ENCODE results near the gene ZIC5.

The ZIC5 gene

GRCh38 chr13:99991013-99991827, 19.7 kb upstream of the ZIC5 start:
- no peak for DNase-seq
- no peak overlapping the region for H3K27ac Mint-ChIP-seq
- no peaks in the 10 kb centered on the region for H3K36me3 Mint-ChIP-seq (ENCODE audit: low read depth)
- H3K27me3 Mint-ChIP-seq = peaks cover 99% of the 10 kb centered on the region
- H3K4me1 Mint-ChIP-seq (ENCODE audit: low read depth) = peaks cover 25% of the 10 kb centered on the region
- no peak overlapping the region for H3K4me3 Mint-ChIP-seq
- peaks cover 3% of the 10 kb centered on the region for H3K9me3 Mint-ChIP-seq

DNA sequence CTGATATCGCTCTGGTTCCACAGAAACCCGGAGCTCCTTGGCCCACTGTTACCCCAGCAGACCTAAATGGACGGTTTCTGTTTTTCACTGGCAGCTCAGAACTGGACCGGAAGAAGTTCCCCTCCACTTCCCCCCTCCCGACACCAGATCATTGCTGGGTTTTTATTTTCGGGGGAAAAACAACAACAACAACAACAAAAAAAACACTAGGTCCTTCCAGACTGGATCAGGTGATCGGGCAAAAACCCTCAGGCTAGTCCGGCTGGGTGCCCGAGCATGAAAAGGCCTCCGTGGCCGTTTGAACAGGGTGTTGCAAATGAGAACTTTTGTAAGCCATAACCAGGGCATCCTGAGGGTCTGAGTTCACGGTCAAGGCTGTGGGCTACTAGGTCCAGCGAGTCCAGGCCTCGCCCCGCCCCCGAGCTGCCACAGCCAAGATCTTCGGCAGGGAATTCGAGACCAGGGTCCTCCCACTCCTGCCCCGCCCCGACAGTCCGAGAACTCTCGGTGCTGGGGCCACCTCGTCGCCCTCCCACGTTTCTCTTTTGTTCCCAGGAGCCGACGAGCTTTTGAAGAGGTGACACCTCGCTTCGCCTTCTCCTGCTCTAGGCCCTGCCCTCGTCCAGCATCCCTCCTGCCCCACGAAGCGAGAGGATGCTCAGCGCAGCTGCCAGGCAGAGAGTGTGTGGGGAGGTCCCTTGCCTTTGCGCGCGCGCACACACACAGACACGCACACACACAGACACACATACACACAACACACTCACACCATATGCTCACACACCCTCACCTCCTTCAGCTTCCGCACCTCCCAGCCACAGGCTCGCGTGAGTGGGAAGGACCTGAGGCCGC, 18.8 kb upstream of the ZIC5 start:
- peak; percentile 45 for DNase-seq

DNA sequence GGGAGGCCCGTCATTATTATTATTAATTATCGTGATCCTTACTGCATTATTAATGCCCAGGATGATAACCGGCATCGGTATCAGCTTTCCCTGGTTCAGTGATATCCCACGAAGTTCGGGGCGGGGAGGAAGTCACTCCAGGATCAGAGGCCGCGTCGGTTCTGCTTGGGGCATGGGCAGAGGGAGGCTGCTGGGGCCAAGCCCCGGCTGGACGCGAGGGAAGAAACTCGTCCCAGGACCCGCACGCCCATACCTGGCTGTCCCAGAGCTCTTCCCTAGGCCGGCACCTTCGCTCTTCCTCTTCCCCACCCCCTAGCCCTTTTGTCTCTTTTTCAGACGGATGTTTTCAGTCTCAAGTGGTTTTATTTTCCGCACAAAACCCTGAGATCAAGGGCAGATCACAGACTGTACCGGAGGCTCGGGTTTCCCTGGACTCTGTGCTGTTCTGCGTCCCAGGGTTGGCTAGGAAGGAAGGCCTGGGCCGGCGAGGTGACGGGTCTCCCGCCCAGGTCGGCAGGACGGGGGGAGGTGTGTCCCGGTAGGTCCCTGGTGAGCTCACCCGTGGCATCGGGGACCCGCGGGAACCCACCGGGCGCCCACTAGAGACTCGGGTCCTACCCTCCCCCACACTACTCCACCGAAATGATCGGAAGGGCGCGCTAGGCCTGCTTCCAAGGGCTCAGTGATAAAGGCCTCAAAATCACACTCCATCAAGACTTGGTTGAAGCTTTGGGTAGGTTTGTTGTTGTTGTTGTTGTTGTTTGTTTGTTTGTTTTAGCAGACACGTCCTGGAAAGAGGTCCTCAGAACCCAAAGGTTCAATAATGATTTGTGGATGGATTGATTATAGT, 17.9 kb upstream of the ZIC5 start:
- H3K4me1 Mint-ChIP-seq (ENCODE audit: low read depth) = peaks cover 27% of the 10 kb centered on the region
- H3K27ac Mint-ChIP-seq = peak overlapping the region; percentile 41
- DNase-seq = no peak
- no peaks in the 10 kb centered on the region for H3K36me3 Mint-ChIP-seq (ENCODE audit: low read depth)
- H3K4me3 Mint-ChIP-seq = peak overlapping the region; percentile 3
- peaks cover 94% of the 10 kb centered on the region for H3K27me3 Mint-ChIP-seq
- H3K9me3 Mint-ChIP-seq = no peaks in the 10 kb centered on the region

More for the DNA sequence above, 18.8 kb upstream of the ZIC5 start:
- H3K36me3 Mint-ChIP-seq (ENCODE audit: low read depth) = no peaks in the 10 kb centered on the region
- H3K4me1 Mint-ChIP-seq (ENCODE audit: low read depth) = peaks cover 24% of the 10 kb centered on the region
- peak overlapping the region; percentile 22 for H3K27ac Mint-ChIP-seq
- peak overlapping the region; percentile 3 for H3K4me3 Mint-ChIP-seq
- peaks cover under 1% of the 10 kb centered on the region for H3K9me3 Mint-ChIP-seq
- H3K27me3 Mint-ChIP-seq = peaks cover 98% of the 10 kb centered on the region

DNA sequence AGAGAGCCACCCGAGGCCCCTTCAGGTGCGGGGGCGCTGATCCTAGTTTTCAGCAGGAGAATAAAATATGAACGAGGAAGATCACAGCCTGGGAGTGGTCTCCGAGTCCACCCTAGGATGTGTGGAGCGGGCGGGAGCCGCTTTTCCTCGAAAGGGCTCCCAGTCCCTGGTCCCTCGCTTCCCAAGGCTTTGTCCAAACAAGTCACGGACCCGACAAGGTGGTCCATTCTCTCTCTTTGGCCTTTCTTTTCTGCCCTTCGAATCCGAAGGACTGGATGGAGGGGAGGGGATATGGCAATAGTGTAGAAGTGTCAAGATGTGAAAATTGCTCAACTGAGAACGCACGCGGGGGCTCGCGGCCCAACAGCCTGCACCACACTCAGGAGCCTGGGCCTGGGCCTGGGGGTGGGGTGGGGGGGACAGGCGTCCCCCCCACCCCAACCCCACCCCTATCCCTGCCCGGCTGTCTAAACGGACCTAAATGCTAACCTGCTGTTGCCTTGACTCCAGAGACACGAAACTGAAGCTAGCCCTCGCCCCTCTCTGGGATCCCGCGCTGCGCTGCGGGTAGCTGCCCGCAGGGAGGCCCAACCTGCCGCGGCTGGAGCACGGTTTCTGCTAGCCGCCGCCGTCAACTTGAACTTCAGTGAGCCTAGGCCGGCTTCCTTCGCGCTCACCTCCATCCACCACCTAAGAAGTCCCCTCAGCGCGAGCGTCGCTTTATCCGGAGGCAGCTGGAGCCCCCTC, 17.1 kb upstream of the ZIC5 start:
- H3K27ac Mint-ChIP-seq = no peak overlapping the region
- H3K9me3 Mint-ChIP-seq = no peaks in the 10 kb centered on the region
- no peaks in the 10 kb centered on the region for H3K36me3 Mint-ChIP-seq (ENCODE audit: low read depth)
- peaks cover 34% of the 10 kb centered on the region for H3K4me1 Mint-ChIP-seq (ENCODE audit: low read depth)
- no peak for DNase-seq
- peaks cover 94% of the 10 kb centered on the region for H3K27me3 Mint-ChIP-seq
- no peak overlapping the region for H3K4me3 Mint-ChIP-seq

- Mint-ChIP-seq H3K4me1 (ENCODE audit: low read depth) (peaks cover 45% of the 10 kb centered on the region), H3K27ac (no peak overlapping the region), H3K4me3 (no peak overlapping the region), H3K9me3 (no peaks in the 10 kb centered on the region), H3K36me3 (ENCODE audit: low read depth) (no peaks in the 10 kb centered on the region), H3K27me3 (peaks cover 94% of the 10 kb centered on the region)
- DNase-seq = no peak
These were observed 15.8 kb upstream of the ZIC5 start for GRCh38 chr13:99987154-99988019.

DNA sequence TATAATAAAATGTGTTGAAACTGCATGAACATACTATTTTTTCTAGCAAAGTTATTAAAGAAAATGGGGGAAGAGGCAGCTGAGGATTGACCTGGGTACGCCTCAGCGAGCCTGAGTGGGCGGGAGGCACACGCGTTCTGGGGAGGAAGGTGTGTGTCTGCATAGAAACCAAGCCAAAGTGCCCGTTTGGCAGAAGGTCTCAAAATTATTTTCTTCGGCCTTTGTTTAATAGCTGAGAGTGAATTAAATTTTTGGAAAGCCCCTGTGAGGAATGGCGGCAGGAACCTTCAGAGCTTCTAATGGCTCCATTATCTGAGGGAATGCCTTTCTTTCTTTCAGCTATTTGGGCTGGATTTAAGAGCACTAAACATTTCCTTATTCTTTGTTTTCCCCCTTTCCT, 15.2 kb upstream of the ZIC5 start:
- Mint-ChIP-seq H3K9me3 (no peaks in the 10 kb centered on the region), H3K4me1 (ENCODE audit: low read depth) (peaks cover 43% of the 10 kb centered on the region), H3K36me3 (ENCODE audit: low read depth) (no peaks in the 10 kb centered on the region), H3K4me3 (no peak overlapping the region), H3K27ac (no peak overlapping the region), H3K27me3 (peaks cover 88% of the 10 kb centered on the region)
- DNase-seq = no peak

DNA sequence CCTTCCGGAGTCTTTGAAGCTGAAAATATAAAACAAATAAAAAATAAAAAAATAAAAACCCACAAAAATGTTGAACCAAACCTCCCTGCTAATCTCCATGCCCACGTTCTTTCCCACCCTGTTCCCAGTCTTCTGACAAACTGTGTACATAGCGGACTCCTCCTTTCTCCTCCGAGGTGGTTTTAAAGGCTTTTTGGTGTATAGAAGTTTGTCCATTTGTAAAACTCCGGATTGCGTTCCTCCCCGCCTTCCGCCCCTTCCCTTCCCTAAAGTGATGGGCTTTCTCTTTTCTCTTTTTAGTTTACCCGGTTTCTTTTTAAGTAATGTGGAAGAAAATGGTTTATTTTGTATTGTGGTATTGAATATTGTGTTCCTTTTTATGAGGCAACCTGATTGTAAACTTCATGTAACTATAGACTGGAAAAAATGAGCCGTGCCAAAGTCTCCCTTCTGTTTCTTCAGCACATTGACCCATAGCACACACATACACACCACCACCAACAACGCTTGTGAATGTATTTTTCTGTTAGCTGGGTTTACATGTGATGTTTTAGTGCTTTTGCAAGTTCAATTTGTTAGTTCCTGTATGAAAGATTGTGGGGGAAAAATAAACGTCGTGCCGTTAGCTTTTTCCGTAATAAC, 14.4 kb upstream of the ZIC5 start:
- H3K27me3 Mint-ChIP-seq = peaks cover 81% of the 10 kb centered on the region
- DNase-seq = no peak
- peak overlapping the region; percentile 60 for H3K27ac Mint-ChIP-seq
- H3K9me3 Mint-ChIP-seq = no peaks in the 10 kb centered on the region
- H3K36me3 Mint-ChIP-seq (ENCODE audit: low read depth) = no peaks in the 10 kb centered on the region
- peak overlapping the region; percentile 16 for H3K4me3 Mint-ChIP-seq
- peaks cover 43% of the 10 kb centered on the region for H3K4me1 Mint-ChIP-seq (ENCODE audit: low read depth)

GRCh38 chr13:99985241-99985874, 13.8 kb upstream of the ZIC5 start:
- Mint-ChIP-seq H3K9me3 (no peaks in the 10 kb centered on the region), H3K27ac (no peak overlapping the region), H3K27me3 (peaks cover 74% of the 10 kb centered on the region), H3K4me1 (ENCODE audit: low read depth) (peaks cover 37% of the 10 kb centered on the region), H3K4me3 (no peak overlapping the region), H3K36me3 (ENCODE audit: low read depth) (no peaks in the 10 kb centered on the region)
- no peak for DNase-seq

DNA sequence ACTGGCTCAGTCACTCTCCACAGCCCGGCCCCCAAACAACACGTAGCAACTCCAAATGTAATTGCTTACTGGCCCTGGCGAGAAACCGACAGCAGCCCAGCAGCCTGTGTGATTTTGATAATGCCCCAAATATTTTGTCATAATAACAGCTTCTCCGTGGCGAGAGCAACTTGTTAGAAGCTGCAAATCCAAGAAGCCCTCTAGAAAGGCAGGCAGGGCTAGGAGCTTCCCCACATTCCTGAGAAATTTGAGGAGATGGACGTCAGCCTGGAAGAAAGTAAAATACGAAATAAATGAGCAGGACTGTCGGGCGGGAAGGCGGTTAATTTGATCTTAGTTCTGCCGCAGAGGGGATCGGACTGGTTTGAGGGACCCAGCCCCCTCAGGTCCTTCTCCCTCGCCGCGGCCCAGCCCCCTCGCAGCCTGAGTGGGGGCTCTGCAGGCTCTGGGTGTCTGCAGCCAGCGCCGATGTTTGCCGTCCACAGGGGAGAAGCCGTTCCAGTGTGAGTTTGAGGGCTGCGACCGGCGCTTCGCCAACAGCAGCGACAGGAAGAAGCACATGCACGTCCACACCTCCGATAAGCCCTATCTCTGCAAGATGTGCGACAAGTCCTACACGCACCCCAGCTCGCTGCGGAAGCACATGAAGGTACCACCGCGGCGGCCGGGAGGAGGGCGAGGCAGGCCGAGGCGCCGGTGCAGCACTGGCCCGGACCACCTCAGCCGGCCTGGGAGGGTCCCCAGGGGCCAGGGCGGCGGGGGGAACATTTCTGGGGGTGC, 13.1 kb upstream of the ZIC5 start:
- DNase-seq = no peak
- Mint-ChIP-seq H3K27ac (peak overlapping the region; percentile 86), H3K27me3 (peaks cover 71% of the 10 kb centered on the region), H3K9me3 (no peaks in the 10 kb centered on the region), H3K36me3 (ENCODE audit: low read depth) (no peaks in the 10 kb centered on the region), H3K4me3 (no peak overlapping the region), H3K4me1 (ENCODE audit: low read depth) (peaks cover 32% of the 10 kb centered on the region)

DNA sequence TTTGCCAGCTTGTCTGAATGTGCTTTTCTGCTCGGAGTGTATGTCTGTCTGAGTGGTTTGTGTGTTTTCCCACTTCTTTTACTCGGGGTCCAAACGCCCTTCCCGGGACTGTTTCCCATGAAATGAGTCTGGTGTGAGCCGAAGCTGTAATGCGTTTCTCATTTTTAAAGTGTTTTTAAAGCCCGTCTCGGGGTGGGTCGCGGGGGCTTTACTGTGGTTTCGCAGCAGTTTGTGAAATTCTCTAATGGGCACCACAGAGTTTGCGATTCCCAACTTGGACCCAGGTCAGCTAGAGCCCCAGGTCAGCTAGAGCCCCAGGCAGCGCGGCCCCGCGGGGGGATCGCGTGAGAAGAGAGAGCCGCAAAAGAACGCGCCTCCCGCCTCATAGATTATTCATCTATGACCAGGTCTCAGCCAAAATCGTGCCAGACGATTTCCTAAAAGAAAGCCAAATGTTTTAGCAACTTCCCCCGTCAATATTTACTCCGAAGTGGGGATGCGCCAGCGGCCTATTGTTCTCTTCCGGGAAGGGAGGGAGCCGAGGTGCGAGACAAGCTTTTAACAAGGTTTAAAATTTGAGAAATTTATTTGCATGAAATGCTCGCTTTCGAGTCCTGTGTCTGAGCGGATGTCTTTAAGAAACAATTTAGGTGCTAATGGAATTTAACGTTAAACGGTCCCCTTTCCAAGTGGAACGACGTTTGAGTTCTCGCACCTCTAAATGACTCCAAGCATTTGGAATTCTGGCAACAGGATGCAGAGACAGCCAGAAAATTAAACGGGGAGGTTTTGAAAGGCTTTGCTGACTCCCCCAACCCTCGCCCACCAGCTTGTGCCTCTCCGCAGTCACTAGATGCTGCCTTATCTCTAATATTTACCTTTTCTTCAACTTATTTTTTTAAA, 12.2 kb upstream of the ZIC5 start:
- peaks cover 68% of the 10 kb centered on the region for H3K27me3 Mint-ChIP-seq
- peak overlapping the region; percentile 41 for H3K4me3 Mint-ChIP-seq
- H3K27ac Mint-ChIP-seq = peak overlapping the region; percentile 86
- no peak for DNase-seq
- H3K4me1 Mint-ChIP-seq (ENCODE audit: low read depth) = peaks cover 29% of the 10 kb centered on the region
- H3K9me3 Mint-ChIP-seq = no peaks in the 10 kb centered on the region
- no peaks in the 10 kb centered on the region for H3K36me3 Mint-ChIP-seq (ENCODE audit: low read depth)
